ENCODE results near the gene MSGN1.

DNA sequence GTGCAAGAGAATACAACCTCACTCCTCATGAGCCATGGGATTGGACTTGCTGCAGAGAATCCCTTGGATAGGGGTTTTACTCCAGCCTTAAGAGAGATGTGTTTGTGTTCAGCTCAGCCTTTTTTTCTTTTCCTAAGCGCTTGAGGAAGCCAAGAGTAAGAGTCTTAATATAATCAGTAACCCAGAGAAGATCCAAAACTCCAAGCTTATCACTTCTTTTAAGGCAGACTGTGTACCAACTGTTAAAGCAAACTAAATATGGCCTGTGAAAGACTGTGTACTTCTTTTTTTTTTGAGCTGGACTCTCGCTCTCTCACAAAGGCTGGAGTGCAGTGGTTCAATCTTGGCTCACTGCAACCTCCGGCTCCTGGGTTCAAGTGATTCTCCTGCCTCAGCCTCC lies 30.4 kb downstream of the MSGN1 start:
- TF ChIP-seq, protein P1, sequence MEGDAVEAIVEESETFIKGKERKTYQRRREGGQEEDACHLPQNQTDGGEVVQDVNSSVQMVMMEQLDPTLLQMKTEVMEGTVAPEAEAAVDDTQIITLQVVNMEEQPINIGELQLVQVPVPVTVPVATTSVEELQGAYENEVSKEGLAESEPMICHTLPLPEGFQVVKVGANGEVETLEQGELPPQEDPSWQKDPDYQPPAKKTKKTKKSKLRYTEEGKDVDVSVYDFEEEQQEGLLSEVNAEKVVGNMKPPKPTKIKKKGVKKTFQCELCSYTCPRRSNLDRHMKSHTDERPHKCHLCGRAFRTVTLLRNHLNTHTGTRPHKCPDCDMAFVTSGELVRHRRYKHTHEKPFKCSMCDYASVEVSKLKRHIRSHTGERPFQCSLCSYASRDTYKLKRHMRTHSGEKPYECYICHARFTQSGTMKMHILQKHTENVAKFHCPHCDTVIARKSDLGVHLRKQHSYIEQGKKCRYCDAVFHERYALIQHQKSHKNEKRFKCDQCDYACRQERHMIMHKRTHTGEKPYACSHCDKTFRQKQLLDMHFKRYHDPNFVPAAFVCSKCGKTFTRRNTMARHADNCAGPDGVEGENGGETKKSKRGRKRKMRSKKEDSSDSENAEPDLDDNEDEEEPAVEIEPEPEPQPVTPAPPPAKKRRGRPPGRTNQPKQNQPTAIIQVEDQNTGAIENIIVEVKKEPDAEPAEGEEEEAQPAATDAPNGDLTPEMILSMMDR (IDR thresholded peaks at IDR 0.05) = no peak
- no peak for TF ChIP-seq POLR2AphosphoS5 (IDR thresholded peaks at IDR 0.05)

Data from prostate gland (tissue), 2 donors.